GM21367 (cell line): ENCODE results near the gene IGF2BP1.
"Not testable (repeated sequence)": the region's sequence is repeated elsewhere in the genome, so short reads cannot be mapped to it uniquely, and the experiment has no call there.

Source experiments
- ATAC-seq: cut with Tn5 transposase; IDR thresholded peaks from one replicate; pipeline ENCODE4 v1.9.1; 2021; ENCODE audit not compliant: unreplicated experiment

The IGF2BP1 gene

DNA sequence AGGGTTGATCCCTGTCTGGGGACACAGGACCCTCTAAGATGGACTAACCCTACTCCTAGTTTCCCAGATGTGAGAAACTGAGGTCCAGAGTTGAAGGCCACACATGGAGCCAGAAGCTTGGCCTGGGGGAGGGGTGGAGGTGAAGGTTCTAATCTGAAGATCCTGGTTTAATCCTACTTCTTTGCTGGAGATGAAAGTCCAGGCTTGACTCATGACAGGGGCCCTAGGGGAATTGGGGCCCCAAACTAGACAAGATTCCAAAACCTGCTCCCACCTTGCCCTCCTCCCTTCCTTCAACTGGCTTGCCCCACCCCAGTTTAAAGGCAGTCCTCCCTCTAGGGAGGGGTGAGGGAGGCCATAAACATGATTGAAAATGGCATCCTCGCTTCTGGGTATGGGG, 21.6 kb downstream of the IGF2BP1 start:
- ATAC-seq = no peak

DNA sequence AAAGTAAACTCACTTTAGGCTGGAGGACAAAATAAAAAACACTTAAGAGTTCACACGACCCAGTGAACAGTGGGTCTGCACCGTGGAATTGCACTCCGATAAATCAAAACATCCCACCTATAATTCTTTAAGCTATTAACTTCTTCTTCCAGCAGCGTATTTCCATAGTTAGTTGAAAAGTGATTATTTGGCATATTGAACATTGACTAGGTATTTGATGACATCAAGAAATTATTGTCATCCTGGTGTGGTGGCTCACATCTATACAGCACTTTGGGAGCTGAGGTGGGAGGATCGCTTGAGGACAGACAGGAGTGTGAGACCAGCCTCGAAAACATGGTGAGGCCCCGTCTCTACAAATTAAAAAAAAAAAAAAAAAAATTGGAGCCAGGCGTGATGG, 23.4 kb downstream of the IGF2BP1 start:
- ATAC-seq = no peak

DNA sequence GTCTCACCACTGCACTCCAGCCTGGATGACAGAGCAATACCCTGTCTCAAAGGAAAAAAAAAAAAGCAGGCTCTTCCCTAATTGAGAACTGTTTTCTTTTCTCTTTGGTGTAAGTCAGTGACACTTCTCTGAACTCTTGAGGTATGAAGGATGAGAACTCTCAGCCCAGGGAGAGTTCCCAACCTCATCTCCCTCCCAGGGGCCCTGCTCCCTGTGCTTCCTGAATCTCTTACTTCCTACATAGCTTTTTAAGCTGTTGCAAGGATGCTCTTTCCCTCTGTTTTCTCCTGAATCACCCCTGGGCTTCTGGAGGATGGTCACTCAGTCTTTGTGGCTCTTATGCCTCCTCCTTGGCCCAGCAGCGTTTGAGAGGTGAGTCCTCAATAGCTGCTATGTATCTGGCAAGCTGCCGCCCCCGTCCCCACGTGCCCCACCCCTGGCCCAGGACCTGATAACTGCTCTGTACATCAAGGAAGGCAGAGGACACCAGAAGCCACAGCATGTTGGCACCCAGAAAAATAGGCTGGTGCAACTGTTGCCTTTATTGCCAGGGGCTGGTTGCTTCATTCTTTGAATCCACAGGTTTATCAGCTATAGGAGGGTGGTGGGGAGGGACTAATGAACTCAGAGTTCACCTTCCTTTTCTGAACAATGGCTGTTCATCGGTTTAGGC, 24.0 kb downstream of the IGF2BP1 start:
- ATAC-seq = no peak

GRCh38 chr17:49021768-49022103, 24.6 kb downstream of the IGF2BP1 start:
- no peak for ATAC-seq

DNA sequence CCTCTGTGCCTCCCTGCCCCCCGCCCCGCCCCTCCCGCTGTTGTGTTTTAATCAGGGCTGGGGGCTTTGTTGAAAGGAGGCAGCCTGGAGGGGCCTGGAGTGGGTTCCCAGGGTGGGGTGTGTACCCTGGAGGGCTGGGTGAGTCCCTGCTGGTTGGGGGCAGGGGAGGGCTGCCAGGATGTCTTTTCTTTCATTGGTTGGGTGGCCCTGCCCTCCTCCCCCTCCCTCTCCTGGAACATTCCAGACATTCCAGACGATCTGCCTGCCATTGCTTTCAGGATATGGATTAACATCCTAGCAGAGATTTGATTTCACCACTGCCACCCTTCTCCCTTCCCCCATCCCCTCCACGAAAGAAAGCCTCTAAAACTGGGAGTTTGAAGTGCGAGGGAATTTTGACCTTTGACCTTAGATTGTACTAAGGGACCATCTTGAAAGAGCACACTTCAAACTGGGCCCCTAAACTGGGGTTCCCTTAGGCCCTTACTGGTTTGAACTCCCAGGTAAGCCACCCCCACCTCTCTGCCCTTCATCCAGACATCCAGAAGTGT, 25.3 kb downstream of the IGF2BP1 start:
- ATAC-seq = no peak

DNA sequence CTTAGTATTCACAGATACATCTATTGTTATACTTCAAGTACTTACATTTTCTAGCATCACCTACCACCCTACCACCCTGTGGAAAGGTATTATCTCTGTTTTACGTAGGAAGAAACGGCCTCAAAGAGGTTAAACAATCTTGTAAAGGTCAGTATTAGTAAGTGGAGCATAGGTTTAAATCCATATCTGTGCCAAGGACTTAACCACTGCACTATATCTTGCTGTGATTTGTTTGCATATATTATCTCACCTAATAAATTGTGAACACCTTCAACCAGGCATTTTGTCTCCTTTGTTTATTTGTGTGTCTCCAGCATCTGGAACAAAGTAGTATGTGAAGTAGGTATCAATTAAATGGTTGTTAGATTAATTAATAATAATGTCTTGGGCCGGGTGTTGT, 27.3 kb downstream of the IGF2BP1 start:
- no peak for ATAC-seq

GRCh38 chr17:49026447-49026846, 29.3 kb downstream of the IGF2BP1 start:
- ATAC-seq = not testable (repeated sequence)

GRCh38 chr17:49028271-49028670, 31.1 kb downstream of the IGF2BP1 start:
- ATAC-seq = no peak

- ATAC-seq = no peak
Observed at GRCh38 chr17:49029801-49030200, 32.6 kb downstream of the IGF2BP1 start.

DNA sequence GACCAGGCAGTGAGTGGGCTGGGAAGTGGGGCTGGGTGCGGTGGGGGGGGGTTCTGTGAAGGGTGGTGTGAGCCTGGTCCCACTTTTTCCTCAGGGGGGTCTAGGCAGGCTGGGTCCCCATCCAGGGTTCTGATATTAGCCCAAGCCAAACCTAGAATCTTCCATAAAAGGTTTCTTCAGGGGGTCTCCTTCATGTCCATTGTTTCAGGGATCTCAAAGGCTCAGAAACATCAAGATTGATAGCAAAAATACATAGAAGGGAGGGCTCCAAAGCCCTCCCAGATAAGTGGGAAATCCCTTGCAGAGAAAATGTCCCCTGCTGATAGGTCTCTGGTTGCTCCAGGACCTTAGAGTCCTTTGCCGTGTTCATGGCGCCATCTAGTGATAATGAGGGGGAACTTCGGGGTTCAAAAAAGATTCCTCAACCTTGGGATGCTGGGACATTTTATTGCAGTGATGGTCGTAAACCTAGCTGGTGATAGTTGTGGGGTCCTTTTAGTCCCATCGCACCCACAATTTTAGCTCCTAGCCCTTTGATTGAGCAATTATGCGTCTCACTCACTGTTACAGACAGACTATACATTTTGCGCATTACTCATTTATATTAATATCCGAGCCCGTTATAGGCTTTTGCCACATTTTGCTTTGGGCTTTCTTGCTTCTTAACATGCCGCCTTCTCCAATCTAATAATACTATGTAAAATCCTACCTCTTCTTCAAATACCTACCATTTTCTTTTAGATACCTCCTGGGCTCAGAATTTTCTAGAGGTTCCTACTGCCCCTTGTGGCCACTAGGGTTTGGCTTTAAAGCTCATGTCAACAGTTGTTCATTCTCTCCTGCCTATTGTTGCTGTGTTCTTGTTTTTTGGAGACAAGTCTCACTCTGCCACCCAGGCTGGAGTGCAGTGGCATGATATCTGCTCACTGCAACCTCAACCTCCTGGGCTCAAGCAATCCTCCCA, 35.1 kb downstream of the IGF2BP1 start:
- ATAC-seq = no peak

DNA sequence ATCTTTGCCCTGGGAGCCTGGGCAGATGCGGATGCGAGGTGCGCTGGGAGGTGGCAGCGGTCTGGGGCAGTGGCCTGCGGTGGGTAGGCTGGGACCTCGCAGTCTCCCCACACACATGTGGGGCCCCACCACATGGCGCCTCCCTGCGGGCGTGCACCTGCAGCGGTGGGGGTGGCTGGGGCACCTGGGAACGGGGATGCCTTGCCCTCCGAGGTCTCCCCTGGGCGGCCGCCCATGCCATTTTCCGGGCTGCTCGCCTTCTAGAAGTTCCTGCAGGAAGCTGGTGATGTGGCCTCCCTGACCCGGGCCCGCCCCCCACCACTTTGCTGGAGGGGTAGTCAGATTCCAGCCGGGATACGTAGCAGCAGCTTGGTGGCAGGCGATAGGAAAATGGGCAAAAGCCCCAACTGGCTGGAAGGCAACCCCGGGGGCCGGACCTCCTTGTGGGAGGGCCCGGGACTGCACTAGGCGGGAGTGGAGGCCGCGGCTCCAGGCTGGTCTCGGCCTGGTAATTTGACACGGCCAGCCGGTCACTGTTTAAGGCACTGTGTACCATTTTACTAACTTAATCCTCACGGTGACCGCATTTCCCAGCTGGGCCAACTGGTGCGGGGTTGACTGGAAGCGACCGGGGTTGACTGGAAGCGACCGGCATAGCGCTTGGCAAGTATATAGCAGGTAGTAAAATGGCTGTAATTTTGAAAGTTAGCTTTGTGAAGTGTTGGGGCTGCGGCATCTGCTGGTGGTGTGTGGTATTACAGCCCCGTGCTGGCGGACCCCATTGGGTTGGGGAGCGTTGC, 38.5 kb downstream of the IGF2BP1 start:
- ATAC-seq = no peak

GRCh38 chr17:49036270-49036626, 39.1 kb downstream of the IGF2BP1 start:
- no peak for ATAC-seq

DNA sequence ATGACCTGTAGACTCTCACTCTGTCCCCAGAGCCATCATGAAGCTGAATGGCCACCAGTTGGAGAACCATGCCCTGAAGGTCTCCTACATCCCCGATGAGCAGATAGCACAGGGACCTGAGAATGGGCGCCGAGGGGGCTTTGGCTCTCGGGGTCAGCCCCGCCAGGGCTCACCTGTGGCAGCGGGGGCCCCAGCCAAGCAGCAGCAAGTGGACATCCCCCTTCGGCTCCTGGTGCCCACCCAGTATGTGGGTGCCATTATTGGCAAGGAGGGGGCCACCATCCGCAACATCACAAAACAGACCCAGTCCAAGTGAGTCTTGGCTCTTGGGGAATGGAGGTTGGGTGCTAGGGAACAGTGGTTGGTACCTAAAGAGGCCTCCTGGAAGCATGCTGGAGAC, 41.0 kb downstream of the IGF2BP1 start:
- no peak for ATAC-seq

DNA sequence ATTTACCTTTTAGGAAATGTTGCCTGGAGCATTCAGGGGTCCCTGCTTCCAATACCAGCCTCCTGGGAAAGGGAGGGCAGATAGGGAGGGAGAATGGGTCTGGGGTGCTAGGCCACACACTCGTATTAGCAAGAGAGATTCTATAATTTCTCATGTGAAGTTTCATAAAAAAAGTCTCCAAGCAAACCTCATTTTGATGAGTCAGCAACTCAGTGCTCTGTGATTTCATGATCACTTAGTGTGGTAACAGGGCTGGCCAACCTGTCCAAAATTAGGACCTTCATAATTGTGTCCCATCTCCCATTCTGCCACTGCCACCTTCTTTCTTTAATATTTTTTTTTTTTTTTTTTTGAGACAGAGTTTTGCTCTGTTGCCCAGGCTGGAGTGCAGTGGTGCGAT, 41.4 kb downstream of the IGF2BP1 start:
- no peak for ATAC-seq

- not testable (repeated sequence) for ATAC-seq
Observed at GRCh38 chr17:49039518-49039917, 42.3 kb downstream of the IGF2BP1 start.

DNA sequence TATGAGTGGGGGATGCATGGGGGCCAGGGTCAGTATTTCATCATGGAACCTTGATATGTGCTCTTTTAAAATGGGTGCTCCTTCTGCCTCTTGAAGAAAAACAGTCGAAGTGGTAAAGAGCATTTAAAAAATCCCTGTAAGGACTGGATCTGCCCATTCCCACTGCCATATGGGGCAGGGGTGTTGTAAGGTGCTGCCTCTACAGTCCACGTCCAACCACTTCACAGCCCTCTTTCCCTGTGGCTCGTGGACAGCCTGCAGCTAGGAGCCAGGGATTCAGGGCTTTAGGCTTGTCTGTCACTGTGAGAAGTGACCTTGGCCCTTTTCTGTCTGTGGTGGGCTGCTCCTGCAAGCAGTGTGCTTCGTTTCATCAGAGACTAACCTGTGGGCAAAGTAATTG, 44.3 kb downstream of the IGF2BP1 start:
- ATAC-seq = no peak

DNA sequence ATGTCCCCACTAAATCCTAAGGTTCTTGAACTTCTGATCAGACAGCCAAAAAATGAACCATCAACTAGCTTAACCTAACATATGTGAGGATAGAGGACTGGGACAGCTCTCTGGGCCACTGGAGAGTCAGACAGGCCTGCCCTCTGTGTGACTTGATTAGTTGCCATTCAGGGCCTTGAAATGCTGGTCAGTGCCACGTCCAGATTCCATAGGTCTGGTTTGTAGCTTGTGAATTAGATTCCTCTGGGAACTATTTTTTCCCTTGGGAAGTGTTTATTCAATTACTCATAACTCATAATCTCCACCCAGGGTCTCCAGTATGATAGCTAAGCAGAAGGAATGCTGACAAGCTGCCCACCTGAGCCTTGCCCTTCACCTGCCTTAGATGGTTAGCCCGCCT, 48.2 kb downstream of the IGF2BP1 start:
- ATAC-seq = no peak

GRCh38 chr17:49046912-49047311, 49.7 kb downstream of the IGF2BP1 start:
- no peak for ATAC-seq

DNA sequence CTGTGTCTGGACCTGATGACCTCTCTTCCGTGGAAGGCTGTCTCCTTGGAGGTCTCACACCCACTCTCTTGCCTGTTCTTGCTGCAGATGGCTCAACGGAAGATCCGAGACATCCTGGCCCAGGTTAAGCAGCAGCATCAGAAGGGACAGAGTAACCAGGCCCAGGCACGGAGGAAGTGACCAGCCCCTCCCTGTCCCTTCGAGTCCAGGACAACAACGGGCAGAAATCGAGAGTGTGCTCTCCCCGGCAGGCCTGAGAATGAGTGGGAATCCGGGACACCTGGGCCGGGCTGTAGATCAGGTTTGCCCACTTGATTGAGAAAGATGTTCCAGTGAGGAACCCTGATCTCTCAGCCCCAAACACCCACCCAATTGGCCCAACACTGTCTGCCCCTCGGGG, 52.1 kb downstream of the IGF2BP1 start:
- ATAC-seq = no peak

- ATAC-seq = no peak
Observed at GRCh38 chr17:49050611-49051010, 53.4 kb downstream of the IGF2BP1 start.

DNA sequence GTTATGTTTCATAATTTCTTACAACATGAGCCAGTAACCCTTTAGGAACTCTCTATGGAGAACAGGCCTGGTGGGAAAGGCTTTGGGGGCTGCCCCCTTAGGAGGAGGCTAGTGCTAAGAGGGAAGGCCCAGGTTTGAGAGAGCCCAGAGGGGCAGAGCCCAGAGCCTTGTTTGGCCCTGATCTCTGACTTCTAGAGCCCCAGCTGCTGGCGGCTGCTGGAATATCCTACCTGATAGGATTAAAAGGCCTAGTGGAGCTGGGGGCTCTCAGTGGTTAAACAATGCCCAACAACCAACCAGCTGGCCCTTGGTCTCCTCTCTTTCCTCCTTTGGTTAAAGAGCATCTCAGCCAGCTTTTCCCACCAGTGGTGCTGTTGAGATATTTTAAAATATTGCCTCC, 54.1 kb downstream of the IGF2BP1 start:
- no peak for ATAC-seq
